Stimulated activated CD8-positive, alpha-beta memory T cell treated with anti-CD3 and anti-CD28 coated beads, Interleukin-4, amount 100 ng/mL, for 1 hour (primary cell): Measurements from ENCODE around the gene CFAP119.

Experiments
- DNase-seq, 2 donors: peaks; one replicate each; pipeline ENCODE4 v3.0.0-alpha.2; 2020; ENCODE audit warnings: low read depth in 2 of 2, low spot score in 1 of 2

CFAP119 gene

DNA sequence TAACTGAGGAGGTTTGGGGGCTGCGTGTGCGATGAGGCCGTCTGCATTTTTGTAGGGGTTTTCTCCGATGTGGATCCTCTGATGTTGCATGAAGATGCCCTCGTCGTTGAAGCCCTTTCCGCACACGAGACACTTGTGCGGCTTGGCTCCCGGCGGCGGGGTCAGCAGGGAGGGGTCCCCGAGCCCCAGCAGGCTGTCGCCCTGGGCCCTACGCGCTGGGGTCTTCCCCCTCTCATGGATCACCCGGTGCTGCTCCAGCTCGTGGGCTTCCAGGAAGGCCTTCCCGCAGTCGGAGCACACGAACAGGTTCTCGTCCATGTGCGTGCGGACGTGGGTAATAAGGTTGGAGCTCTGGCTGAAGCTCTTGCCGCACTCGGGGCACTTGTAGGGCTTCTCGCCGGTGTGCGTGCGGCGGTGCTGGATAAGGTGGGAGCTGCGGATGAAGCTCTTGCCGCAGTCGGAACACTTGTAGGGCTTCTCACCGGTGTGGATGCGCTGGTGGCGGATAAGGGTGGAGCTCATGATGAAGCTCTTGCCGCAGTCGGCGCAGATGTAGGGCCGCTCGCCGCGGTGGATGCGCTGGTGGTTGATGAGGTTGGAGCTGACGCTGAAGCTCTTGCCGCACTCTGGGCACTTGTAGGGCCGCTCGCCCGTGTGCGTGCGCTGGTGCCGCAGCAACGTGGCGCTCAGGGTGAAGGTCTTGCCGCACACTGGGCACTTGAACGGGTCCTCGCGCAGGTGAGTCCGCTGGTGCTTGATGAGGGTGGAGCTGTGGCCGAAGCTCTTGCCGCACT, 20.8 kb upstream of the CFAP119 start:
- no peak for DNase-seq

GRCh38 chr16:30780549-30780948, 18.7 kb upstream of the CFAP119 start:
- no peak for DNase-seq

DNA sequence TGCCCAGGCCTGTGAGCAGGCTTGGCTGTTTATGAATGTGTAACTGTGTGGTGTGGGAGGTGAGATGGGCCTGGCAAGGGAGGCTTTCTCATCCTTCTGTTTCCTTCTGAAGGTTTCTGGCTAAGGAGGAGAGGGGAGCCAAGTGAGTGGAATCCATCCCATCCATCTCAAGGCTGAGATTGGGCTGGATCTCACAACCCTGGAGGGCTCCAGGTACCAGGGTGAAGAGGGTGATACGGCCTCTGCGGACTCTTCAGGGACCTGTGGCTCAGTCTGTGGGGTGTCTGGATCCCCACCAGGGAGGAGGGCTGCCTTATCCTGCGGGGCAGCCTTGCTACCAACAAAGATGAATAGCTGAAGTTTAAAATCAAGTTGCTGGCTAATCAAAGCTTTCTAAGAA, 18.2 kb upstream of the CFAP119 start:
- DNase-seq, result no peak

- no peak for DNase-seq
These were observed 17.7 kb upstream of the CFAP119 start for GRCh38 chr16:30779596-30779995.

- no peak for DNase-seq
These were observed 16.8 kb upstream of the CFAP119 start for GRCh38 chr16:30778549-30779244.

DNA sequence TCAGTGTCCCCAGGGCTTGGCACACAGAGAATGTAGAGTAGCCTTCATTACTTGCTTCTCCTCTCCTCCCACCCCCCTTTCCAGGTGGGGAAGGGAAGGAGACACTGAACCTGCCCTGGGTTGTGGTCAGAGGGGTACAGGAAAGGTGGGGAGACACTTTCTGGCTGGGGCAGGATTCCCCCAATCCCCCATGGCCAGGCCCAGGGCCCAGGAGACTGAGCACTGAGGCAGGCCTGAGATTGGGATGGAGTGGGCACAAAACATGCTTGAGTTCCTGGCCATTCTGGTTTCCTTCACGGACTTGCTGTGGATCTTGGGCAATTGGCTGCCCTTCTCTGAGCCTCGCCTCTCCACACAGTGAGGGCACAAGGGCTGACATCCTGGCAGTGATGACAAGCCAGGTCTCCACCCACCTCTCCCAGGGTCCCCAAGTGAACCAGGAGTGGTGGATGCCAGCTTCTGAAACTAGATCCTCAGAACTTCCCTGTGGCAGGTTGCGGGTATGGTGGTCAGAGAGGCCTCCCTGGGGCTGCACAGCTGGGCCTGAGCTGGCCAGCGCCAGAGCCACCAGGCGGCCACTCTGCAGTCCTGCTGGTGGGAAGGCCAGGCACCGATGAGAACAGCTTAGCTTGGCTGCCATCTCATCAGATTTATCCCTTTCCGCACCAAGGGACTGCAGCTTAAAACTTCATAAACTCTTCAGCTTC, 15.9 kb upstream of the CFAP119 start:
- DNase-seq, result no peak

DNA sequence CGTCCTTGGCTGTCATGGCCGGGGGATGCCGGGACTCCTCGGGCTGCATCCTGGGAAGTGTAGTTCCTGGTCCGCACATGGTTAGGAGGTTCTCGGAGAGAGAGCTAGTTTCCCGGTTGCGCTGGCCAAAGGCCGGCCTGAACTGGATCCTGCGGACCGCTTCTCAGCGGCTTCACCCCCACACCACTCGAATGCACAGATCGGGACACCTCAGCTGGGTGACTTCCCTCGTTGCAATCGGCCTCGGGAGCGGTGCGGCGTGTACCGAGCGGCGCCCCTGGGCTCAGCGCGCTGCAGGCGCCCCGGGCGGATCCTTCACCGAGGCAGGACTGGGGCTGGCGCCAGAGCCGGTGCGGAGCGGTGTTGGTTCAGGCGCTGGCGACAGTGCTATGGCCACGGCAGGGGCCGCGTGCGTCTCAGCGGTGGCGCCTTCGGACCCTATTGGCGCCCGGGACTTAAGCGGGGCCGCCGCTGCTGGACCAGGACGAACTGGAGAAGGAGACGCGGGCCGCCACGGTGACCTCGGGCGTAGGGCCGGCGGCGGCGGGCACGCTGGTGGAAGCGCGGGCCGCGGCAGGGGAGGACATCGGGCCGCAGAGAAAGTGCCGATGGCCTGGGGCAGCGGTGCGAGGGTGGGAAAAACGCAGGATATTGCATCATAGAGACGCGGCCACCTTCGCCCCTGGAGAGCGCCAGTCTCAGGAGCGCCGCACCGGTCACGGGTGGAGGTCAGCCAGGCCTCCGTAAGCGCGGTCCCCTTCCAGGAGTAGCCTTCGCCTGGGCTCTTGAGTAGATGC, 13.7 kb upstream of the CFAP119 start:
- no peak for DNase-seq

DNA sequence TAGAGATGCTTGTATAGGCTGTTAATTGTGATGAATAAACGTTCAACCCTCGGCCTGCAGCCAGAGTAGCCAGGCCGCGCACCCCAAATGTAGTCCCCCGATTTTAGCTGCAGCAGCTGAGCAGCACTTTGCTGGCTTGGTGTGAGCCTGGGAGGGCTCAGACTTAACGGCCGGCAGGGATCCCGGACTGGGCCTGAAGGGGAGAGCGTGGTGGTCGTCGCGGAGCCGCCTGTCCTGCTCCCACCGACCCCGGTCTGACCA, 13.2 kb upstream of the CFAP119 start:
- no peak for DNase-seq

DNA sequence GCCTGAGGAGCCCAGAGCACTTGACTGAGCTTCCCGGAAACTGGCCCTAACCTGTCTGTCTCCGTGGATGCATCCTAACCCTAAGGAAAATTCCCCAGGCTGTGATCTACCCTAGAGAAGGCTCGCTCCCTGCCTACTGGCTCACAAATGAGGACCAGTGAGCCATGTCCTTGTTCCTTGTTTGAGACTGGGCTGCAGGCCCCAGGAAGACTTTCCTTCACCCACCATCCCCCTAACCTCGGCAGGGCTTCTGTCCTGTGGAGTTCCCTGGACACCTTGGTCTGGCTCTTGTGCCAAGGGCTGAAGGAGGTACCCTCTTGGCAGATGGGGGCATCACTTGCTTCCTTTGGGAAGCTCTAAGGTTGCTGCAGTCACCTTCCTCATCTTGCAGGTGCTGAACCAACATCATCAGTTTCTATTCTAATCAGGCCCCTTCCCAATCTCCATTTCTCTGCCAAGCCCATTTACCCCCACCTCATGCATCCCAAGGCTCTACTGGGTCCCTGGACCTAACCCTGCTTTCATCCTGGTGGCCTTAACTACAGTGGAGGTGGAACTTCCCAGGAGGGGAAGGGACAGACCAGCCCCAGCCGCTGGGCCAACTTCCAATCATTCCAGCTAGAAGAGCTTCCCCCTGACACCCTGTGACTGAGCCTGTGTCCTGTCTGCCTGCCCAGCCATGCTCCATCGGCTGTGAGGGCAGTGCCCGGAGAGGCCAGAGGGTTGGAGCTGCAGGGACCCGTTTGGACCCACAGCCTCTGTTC, 12.7 kb upstream of the CFAP119 start:
- DNase-seq, result no peak

- DNase-seq, result no peak
These were observed 12.0 kb upstream of the CFAP119 start for GRCh38 chr16:30773826-30774225.

DNA sequence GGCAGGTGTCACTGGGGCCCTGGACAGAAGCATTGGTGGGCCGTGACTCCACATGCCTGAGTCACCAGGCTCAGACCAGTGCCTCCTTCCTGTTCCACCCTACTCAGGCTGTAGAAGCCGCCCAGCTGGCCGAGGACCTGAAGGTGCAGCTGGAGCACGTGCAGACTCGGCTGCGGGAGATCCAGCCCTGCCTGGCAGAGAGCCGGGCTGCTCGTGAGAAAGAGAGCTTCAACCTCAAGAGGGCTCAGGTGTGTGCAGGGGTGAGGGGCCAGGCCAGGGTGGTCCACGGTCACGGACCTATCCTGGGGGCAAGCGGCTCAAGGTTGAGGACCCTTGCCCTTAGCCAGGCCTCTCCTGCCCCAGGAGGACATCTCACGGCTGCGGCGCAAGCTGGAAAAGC, 9.9 kb upstream of the CFAP119 start:
- DNase-seq, result no peak

GRCh38 chr16:30769379-30770089, 7.7 kb upstream of the CFAP119 start:
- no peak for DNase-seq

DNA sequence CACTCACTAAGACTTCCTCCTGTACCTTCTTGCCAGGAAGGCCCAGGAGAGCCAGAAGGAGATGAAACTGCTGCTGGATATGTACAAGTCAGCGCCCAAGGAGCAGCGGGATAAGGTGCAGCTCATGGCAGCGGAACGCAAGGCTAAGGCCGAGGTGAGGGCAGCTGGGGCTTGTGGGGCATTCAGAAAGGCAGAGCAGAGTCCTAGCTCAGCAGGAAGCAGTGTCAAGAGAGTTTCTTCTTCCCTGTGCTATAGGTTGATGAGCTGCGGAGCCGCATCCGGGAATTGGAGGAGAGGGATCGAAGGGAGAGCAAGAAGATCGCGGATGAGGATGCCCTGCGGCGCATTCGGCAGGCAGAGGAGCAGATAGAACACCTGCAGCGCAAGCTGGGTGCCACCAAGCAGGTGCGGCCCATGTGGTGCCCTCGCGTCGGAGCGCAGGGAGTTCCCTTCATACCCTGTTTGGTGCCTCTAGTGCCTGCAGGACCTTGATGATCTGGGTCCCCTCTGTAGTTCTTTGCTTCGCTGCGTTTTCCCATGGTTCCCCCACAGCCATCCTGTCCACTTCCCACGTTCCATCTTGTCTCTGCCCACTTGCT, 6.8 kb upstream of the CFAP119 start:
- no peak for DNase-seq

- no peak for DNase-seq
These were observed 6.1 kb upstream of the CFAP119 start for GRCh38 chr16:30767767-30768465.

- no peak for DNase-seq
These were observed 5.0 kb upstream of the CFAP119 start for GRCh38 chr16:30766933-30767284.

- no peak for DNase-seq
These were observed 4.5 kb upstream of the CFAP119 start for GRCh38 chr16:30766206-30766932.

DNA sequence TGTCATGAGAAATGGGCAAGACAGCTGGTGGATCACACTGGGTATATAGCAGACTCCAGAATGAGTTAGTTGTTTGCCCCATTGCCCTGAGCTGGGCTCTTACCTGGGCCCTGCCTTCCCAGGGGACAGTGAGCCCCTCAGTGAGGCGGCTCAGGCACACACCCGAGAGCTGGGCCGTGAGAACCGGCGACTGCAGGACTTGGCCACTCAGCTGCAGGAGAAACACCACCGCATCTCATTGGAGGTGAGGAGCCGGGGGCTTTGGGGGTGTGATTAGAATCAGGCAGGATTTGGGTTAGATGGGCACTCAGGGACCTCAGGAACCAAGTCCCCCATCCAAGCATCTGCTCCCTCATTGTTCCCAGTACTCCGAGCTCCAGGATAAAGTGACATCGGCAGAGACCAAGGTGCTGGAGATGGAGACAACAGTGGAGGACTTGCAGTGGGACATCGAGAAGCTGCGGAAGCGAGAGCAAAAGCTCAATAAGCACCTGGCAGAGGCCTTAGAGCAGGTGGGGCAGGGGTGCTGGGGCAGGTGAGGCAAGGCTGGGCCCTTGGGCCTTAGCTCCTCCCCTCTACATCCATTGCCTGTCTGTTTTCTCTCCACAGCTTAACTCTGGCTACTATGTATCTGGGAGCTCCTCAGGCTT, 3.1 kb upstream of the CFAP119 start:
- DNase-seq, result no peak

- DNase-seq, result no peak
These were observed 2.2 kb upstream of the CFAP119 start for GRCh38 chr16:30764086-30764485.
